ENCODE data around the gene OCA2.

OCA2 gene

GRCh38 chr15:27843146-27843545 is 256.0 kb downstream of the OCA2 start:
- TF ChIP-seq ZNF274 (IDR thresholded peaks at IDR 0.05; ENCODE audit: low read depth, low read length) (no peak), SUZ12 (IDR thresholded peaks at IDR 0.05; ENCODE audit: extremely low read depth, insufficient read depth, insufficient read length) (no peak), YY1 (IDR thresholded peaks at IDR 0.05; ENCODE audit: insufficient read depth, insufficient read length) (no peak)

GRCh38 chr15:27842526-27842925 is 256.6 kb downstream of the OCA2 start:
- TF ChIP-seq ZNF274 (IDR thresholded peaks at IDR 0.05; ENCODE audit: low read depth, low read length): no peak
- no peak for TF ChIP-seq YY1 (IDR thresholded peaks at IDR 0.05; ENCODE audit: insufficient read depth, insufficient read length)
- DNase-seq (ENCODE audit: low read depth, low spot score): no peak
- Histone ChIP-seq H3K9me3 (ENCODE audit: insufficient read depth, low read length) (no peaks in the 10 kb centered on the region), H3K27me3 (ENCODE audit: insufficient read depth, insufficient read length) (no peaks in the 10 kb centered on the region), H3K36me3 (ENCODE audit: insufficient read depth, insufficient read length, low read length) (no peaks in the 10 kb centered on the region), H3K4me3 (ENCODE audit: insufficient read length, low read depth) (no peak overlapping the region), H3K9ac (ENCODE audit: insufficient read length, low read depth) (no peak overlapping the region), H3K4me1 (ENCODE audit: insufficient read depth, insufficient read length) (no peaks in the 10 kb centered on the region)

More at GRCh38 chr15:27843146-27843545, 256.0 kb downstream of the OCA2 start:
- Histone ChIP-seq H3K4me3 (ENCODE audit: insufficient read length, low read depth) (no peak overlapping the region), H3K9ac (ENCODE audit: insufficient read length, low read depth) (no peak overlapping the region), H3K36me3 (ENCODE audit: insufficient read depth, insufficient read length, low read length) (no peaks in the 10 kb centered on the region), H3K9me3 (ENCODE audit: insufficient read depth, low read length) (no peaks in the 10 kb centered on the region), H3K27me3 (ENCODE audit: insufficient read depth, insufficient read length) (no peaks in the 10 kb centered on the region), H3K4me1 (ENCODE audit: insufficient read depth, insufficient read length) (no peaks in the 10 kb centered on the region)
- no peak for DNase-seq (ENCODE audit: low read depth, low spot score)

DNA sequence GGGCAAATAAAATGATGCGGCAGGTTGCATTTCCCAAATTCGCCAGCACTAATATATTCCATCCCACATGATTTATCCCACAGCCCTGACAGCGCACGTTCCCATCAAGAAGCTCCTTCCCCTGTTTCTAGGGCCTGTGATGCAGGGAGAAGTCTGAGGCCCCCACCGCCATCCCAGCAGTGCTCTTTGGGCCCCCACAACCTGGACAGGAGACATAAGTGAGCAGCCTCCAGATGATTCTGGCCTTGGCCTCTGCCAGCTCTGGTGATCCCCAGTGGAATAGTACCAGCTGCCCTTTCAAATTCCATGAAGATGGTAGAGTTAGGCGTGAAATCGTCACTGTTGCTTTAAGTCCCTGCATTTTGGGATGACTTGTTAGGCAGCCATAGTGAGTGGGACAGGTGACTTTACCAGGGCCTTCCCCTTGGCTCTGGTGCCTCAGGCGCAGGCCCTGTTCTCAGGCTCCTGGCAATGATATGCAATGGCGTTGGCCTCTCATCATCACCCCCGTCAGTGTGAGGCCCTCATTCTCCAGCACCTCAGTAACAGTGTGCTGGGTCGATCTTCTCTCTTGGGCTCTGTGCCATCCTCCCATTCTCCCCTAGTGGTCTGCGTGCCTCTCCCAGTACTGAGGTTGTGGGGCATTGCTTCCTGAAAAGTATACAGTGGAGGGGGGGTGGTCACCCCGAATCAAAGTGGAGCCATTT is 263.7 kb downstream of the OCA2 start:
- Histone ChIP-seq H3K36me3 (ENCODE audit: insufficient read depth, insufficient read length, low read length) (no peaks in the 10 kb centered on the region), H3K9ac (ENCODE audit: insufficient read length, low read depth) (no peak overlapping the region), H3K27me3 (ENCODE audit: insufficient read depth, insufficient read length) (no peaks in the 10 kb centered on the region), H3K4me3 (ENCODE audit: insufficient read length, low read depth) (no peak overlapping the region), H3K9me3 (ENCODE audit: insufficient read depth, low read length) (no peaks in the 10 kb centered on the region), H3K4me1 (ENCODE audit: insufficient read depth, insufficient read length) (no peaks in the 10 kb centered on the region)
- no peak for TF ChIP-seq ZNF274 (IDR thresholded peaks at IDR 0.05; ENCODE audit: low read depth, low read length)
- TF ChIP-seq SUZ12 (IDR thresholded peaks at IDR 0.05; ENCODE audit: extremely low read depth, insufficient read depth, insufficient read length): no peak
- TF ChIP-seq YY1 (IDR thresholded peaks at IDR 0.05; ENCODE audit: insufficient read depth, insufficient read length): no peak
- no peak for DNase-seq (ENCODE audit: low read depth, low spot score)

- Histone ChIP-seq H3K4me1 (ENCODE audit: insufficient read depth, insufficient read length) (no peaks in the 10 kb centered on the region), H3K27me3 (ENCODE audit: insufficient read depth, insufficient read length) (no peaks in the 10 kb centered on the region), H3K9ac (ENCODE audit: insufficient read length, low read depth) (no peak overlapping the region), H3K4me3 (ENCODE audit: insufficient read length, low read depth) (no peak overlapping the region), H3K36me3 (ENCODE audit: insufficient read depth, insufficient read length, low read length) (no peaks in the 10 kb centered on the region), H3K9me3 (ENCODE audit: insufficient read depth, low read length) (no peaks in the 10 kb centered on the region)
- no peak for DNase-seq (ENCODE audit: low read depth, low spot score)
- TF ChIP-seq SUZ12 (IDR thresholded peaks at IDR 0.05; ENCODE audit: extremely low read depth, insufficient read depth, insufficient read length) (no peak), ZNF274 (IDR thresholded peaks at IDR 0.05; ENCODE audit: low read depth, low read length) (no peak)
Measured at GRCh38 chr15:27834684-27835083, 264.4 kb downstream of the OCA2 start.

GRCh38 chr15:27833974-27834373 is 265.1 kb downstream of the OCA2 start:
- no peak for TF ChIP-seq YY1 (IDR thresholded peaks at IDR 0.05; ENCODE audit: insufficient read depth, insufficient read length)
- no peak for TF ChIP-seq SUZ12 (IDR thresholded peaks at IDR 0.05; ENCODE audit: extremely low read depth, insufficient read depth, insufficient read length)
- no peak for TF ChIP-seq ZNF274 (IDR thresholded peaks at IDR 0.05; ENCODE audit: low read depth, low read length)
- no peak for DNase-seq (ENCODE audit: low read depth, low spot score)
- no peaks in the 10 kb centered on the region for H3K27me3 ChIP-seq (ENCODE audit: insufficient read depth, insufficient read length)

GRCh38 chr15:27833178-27833577 is 265.9 kb downstream of the OCA2 start:
- Histone ChIP-seq H3K36me3 (ENCODE audit: insufficient read depth, insufficient read length, low read length) (no peaks in the 10 kb centered on the region), H3K27me3 (ENCODE audit: insufficient read depth, insufficient read length) (no peaks in the 10 kb centered on the region), H3K4me3 (ENCODE audit: insufficient read length, low read depth) (no peak overlapping the region), H3K4me1 (ENCODE audit: insufficient read depth, insufficient read length) (no peaks in the 10 kb centered on the region), H3K9ac (ENCODE audit: insufficient read length, low read depth) (no peak overlapping the region), H3K9me3 (ENCODE audit: insufficient read depth, low read length) (no peaks in the 10 kb centered on the region)
- TF ChIP-seq SUZ12 (IDR thresholded peaks at IDR 0.05; ENCODE audit: extremely low read depth, insufficient read depth, insufficient read length) (no peak), ZNF274 (IDR thresholded peaks at IDR 0.05; ENCODE audit: low read depth, low read length) (no peak), YY1 (IDR thresholded peaks at IDR 0.05; ENCODE audit: insufficient read depth, insufficient read length) (no peak)
- no peak for DNase-seq (ENCODE audit: low read depth, low spot score)

More at GRCh38 chr15:27833974-27834373, 265.1 kb downstream of the OCA2 start:
- H3K4me1 ChIP-seq (ENCODE audit: insufficient read depth, insufficient read length): no peaks in the 10 kb centered on the region
- no peaks in the 10 kb centered on the region for H3K36me3 ChIP-seq (ENCODE audit: insufficient read depth, insufficient read length, low read length)
- no peak overlapping the region for H3K4me3 ChIP-seq (ENCODE audit: insufficient read length, low read depth)
- H3K9ac ChIP-seq (ENCODE audit: insufficient read length, low read depth): no peak overlapping the region
- no peaks in the 10 kb centered on the region for H3K9me3 ChIP-seq (ENCODE audit: insufficient read depth, low read length)

- no peak overlapping the region for H3K9ac ChIP-seq (ENCODE audit: insufficient read length, low read depth)
- H3K36me3 ChIP-seq (ENCODE audit: insufficient read depth, insufficient read length, low read length): no peaks in the 10 kb centered on the region
- no peaks in the 10 kb centered on the region for H3K9me3 ChIP-seq (ENCODE audit: insufficient read depth, low read length)
- H3K27me3 ChIP-seq (ENCODE audit: insufficient read depth, insufficient read length): no peaks in the 10 kb centered on the region
- no peaks in the 10 kb centered on the region for H3K4me1 ChIP-seq (ENCODE audit: insufficient read depth, insufficient read length)
- TF ChIP-seq SUZ12 (IDR thresholded peaks at IDR 0.05; ENCODE audit: extremely low read depth, insufficient read depth, insufficient read length) (no peak), YY1 (IDR thresholded peaks at IDR 0.05; ENCODE audit: insufficient read depth, insufficient read length) (no peak), ZNF274 (IDR thresholded peaks at IDR 0.05; ENCODE audit: low read depth, low read length) (no peak)
- no peak overlapping the region for H3K4me3 ChIP-seq (ENCODE audit: insufficient read length, low read depth)
- DNase-seq (ENCODE audit: low read depth, low spot score): no peak
Measured at GRCh38 chr15:27832237-27832596, 266.9 kb downstream of the OCA2 start.

All from NT2/D1 (cell line).